Umbilical cord (tissue), 2 donors: Measurements from ENCODE around the gene RAC2. TPM values are rescaled to one million over a fixed set of nuclear protein-coding genes. Genes with fewer than 3 reads are reported as not detected.

Experiments
- DNase-seq: peaks from one replicate; pipeline ENCODE4 v3.0.0-alpha.2; 2015; ENCODE audit warnings: low spot score
- total RNA-seq: library from RNA; depleted of rRNA; stranded (reverse); fragments of >200 nt; gene quantifications from one replicate; pipeline ENCODE4 v1.2.3, GENCODE V29; 2014; ENCODE audit warnings: low replicate concordance; ENCODE audit not compliant: insufficient read depth

The RAC2 gene
- total RNA-seq, 1 donor from 2014 or later: 17.3 TPM

- DNase-seq: no peak
Measured at GRCh38 chr22:37190262-37190780, 53.7 kb downstream of the RAC2 start.

- DNase-seq: peak; percentile 83
Measured at GRCh38 chr22:37188901-37189466, 55.1 kb downstream of the RAC2 start.

GRCh38 chr22:37187891-37188761, 55.9 kb downstream of the RAC2 start, which contains the start of gene C1QTNF6:
Gene C1QTNF6 (minus strand): TSS chr22:37188247. CDS start chr22:37188213, 34 bp downstream.
- DNase-seq: peak; percentile 96

- DNase-seq: peak; percentile 57
Measured at GRCh38 chr22:37187552-37187890, 56.5 kb downstream of the RAC2 start.

GRCh38 chr22:37186997-37187522, 57.0 kb downstream of the RAC2 start:
- DNase-seq: peak; percentile 53

- DNase-seq: peak; percentile 66
Measured at GRCh38 chr22:37186228-37186996, 57.7 kb downstream of the RAC2 start.

GRCh38 chr22:37185646-37186227, 58.3 kb downstream of the RAC2 start:
- no peak for DNase-seq

GRCh38 chr22:37184816-37185541, 59.1 kb downstream of the RAC2 start:
- no peak for DNase-seq

- no peak for DNase-seq
Measured at GRCh38 chr22:37184380-37184755, 59.7 kb downstream of the RAC2 start.

GRCh38 chr22:37183432-37184379, 60.4 kb downstream of the RAC2 start:
- no peak for DNase-seq

- DNase-seq: no peak
Measured at GRCh38 chr22:37182949-37183245, 61.2 kb downstream of the RAC2 start.

- no peak for DNase-seq
Measured at GRCh38 chr22:37182101-37182948, 61.7 kb downstream of the RAC2 start.

GRCh38 chr22:37181681-37182080, 62.4 kb downstream of the RAC2 start:
- DNase-seq: no peak

GRCh38 chr22:37180531-37181231, 63.4 kb downstream of the RAC2 start:
- DNase-seq: no peak

GRCh38 chr22:37179622-37180420, 64.2 kb downstream of the RAC2 start:
- DNase-seq: no peak

GRCh38 chr22:37179126-37179470, 65.0 kb downstream of the RAC2 start:
- DNase-seq: no peak

- DNase-seq: peak; percentile 78
Measured at GRCh38 chr22:37178350-37179125, 65.5 kb downstream of the RAC2 start.
